HG03064 (cell line): Measurements from ENCODE around the gene AGAP1.
"Not testable (repeated sequence)": the region's sequence is repeated elsewhere in the genome, so short reads cannot be mapped to it uniquely, and the experiment has no call there.

Experiments
- ATAC-seq: cut with Tn5 transposase; IDR thresholded peaks from one replicate; pipeline ENCODE4 v1.9.1; 2021; ENCODE audit warnings: low read depth; ENCODE audit not compliant: unreplicated experiment

The AGAP1 gene

GRCh38 chr2:235939471-235939870 is 445.6 kb downstream of the AGAP1 start:
- no peak for ATAC-seq

GRCh38 chr2:235940330-235940729 is 446.5 kb downstream of the AGAP1 start:
- no peak for ATAC-seq

- no peak for ATAC-seq
Measured at GRCh38 chr2:235944591-235944990, 450.7 kb downstream of the AGAP1 start.

GRCh38 chr2:235945608-235946140 is 451.8 kb downstream of the AGAP1 start:
- ATAC-seq = no peak

GRCh38 chr2:235946590-235946989 is 452.7 kb downstream of the AGAP1 start:
- ATAC-seq = no peak

GRCh38 chr2:235947055-235947454 is 453.2 kb downstream of the AGAP1 start:
- ATAC-seq = not testable (repeated sequence)

GRCh38 chr2:235949567-235950472 is 456.0 kb downstream of the AGAP1 start:
- ATAC-seq = no peak

- ATAC-seq = no peak
Measured at GRCh38 chr2:235950473-235950809, 456.6 kb downstream of the AGAP1 start.

GRCh38 chr2:235951493-235951892 is 457.6 kb downstream of the AGAP1 start:
- ATAC-seq = no peak

GRCh38 chr2:235951982-235952381 is 458.1 kb downstream of the AGAP1 start:
- no peak for ATAC-seq

- ATAC-seq = no peak
Measured at GRCh38 chr2:235952714-235953113, 458.9 kb downstream of the AGAP1 start.

GRCh38 chr2:235954281-235954680 is 460.4 kb downstream of the AGAP1 start:
- ATAC-seq = no peak

GRCh38 chr2:235954888-235955480 is 461.1 kb downstream of the AGAP1 start:
- no peak for ATAC-seq

GRCh38 chr2:235955664-235956063 is 461.8 kb downstream of the AGAP1 start:
- ATAC-seq = no peak

GRCh38 chr2:235956281-235956970 is 462.6 kb downstream of the AGAP1 start:
- no peak for ATAC-seq

GRCh38 chr2:235957251-235957650 is 463.4 kb downstream of the AGAP1 start:
- ATAC-seq = no peak

- no peak for ATAC-seq
Measured at GRCh38 chr2:235958221-235958930, 464.5 kb downstream of the AGAP1 start.

- no peak for ATAC-seq
Measured at GRCh38 chr2:235958931-235959410, 465.1 kb downstream of the AGAP1 start.

GRCh38 chr2:235960011-235960715 is 466.3 kb downstream of the AGAP1 start:
- no peak for ATAC-seq
